IMR-90 (cell line): ENCODE results near the gene FHIP1A.

Source experiments
- CTCF ChIP-seq: conservative IDR thresholded peaks from 2 replicates; pipeline ENCODE4 v1.5.1; 2012; ENCODE audit warnings: mild to moderate bottlenecking, low read depth, low read length, improper control_type of control experiment
- MAZ ChIP-seq: IDR thresholded peaks from 2 replicates; pipeline ENCODE4 v1.6.1; 2012; ENCODE audit warnings: low read depth, mild to moderate bottlenecking, low read length, improper control_type of control experiment, moderate library complexity, borderline replicate concordance
- NFE2L2 ChIP-seq: fragments of 150-350 bp; IDR thresholded peaks from 2 replicates; pipeline ENCODE4 v1.6.1; 2016; ENCODE audit warnings: low read depth, mild to moderate bottlenecking, low read length
- POLR2A ChIP-seq: IDR thresholded peaks from 2 replicates; pipeline ENCODE4 v1.6.1; 2012; ENCODE audit warnings: mild to moderate bottlenecking, low read depth, low read length
- RCOR1 ChIP-seq: IDR thresholded peaks from 2 replicates; pipeline ENCODE4 v1.6.1; 2012; ENCODE audit warnings: mild to moderate bottlenecking, low read length, improper control_type of control experiment; ENCODE audit not compliant: insufficient replicate concordance
- SMC3 ChIP-seq: fragments of 150-350 bp; IDR thresholded peaks from 2 replicates; pipeline ENCODE4 v1.6.1; 2016; ENCODE audit warnings: low read depth, mild to moderate bottlenecking, antibody characterized with exemption, low read length, moderate library complexity
- USF2 ChIP-seq: fragments of 150-350 bp; IDR thresholded peaks from 2 replicates; pipeline ENCODE4 v1.6.1; 2017; ENCODE audit warnings: mild to moderate bottlenecking, antibody characterized with exemption, low read length, low read depth

GRCh38 chr4:151454513-151454912 is 45.5 kb downstream of the FHIP1A start:
- TF ChIP-seq CTCF (no peak), NFE2L2 (no peak), USF2 (no peak), POLR2A (no peak), MAZ (no peak), RCOR1 (no peak), SMC3 (no peak)
